ENCODE results near the gene SH3RF3. TPM values are rescaled to one million over a fixed set of nuclear protein-coding genes. Genes with fewer than 3 reads are reported as not detected.

SH3RF3 gene
- total RNA-seq, 1 donor from 2014 or later = 59.5 TPM

GRCh38 chr2:109164739-109165221 is 35.8 kb downstream of the SH3RF3 start:
- peaks cover 4% of the 10 kb centered on the region for H3K36me3 Mint-ChIP-seq (ENCODE audit: low read depth)
- H3K27me3 Mint-ChIP-seq (ENCODE audit: low read depth) = no peaks in the 10 kb centered on the region
- peaks cover 2% of the 10 kb centered on the region for H3K9me3 Mint-ChIP-seq (ENCODE audit: low read depth)
- no peak overlapping the region for H3K4me3 Mint-ChIP-seq (ENCODE audit: unreplicated experiment)
- H3K4me1 Mint-ChIP-seq (ENCODE audit: low read depth) = peaks cover 93% of the 10 kb centered on the region
- no peak for TF ChIP-seq CTCF (IDR thresholded peaks at IDR 0.05)
- DNase-seq (ENCODE audit: low spot score) = no peak
- peak overlapping the region; percentile 81 for H3K27ac Mint-ChIP-seq (ENCODE audit: unreplicated experiment)

GRCh38 chr2:109166811-109167210 is 37.8 kb downstream of the SH3RF3 start:
- H3K27me3 Mint-ChIP-seq (ENCODE audit: low read depth) = no peaks in the 10 kb centered on the region
- H3K9me3 Mint-ChIP-seq (ENCODE audit: low read depth) = peaks cover 2% of the 10 kb centered on the region
- peak overlapping the region; percentile 22 for H3K4me3 Mint-ChIP-seq (ENCODE audit: unreplicated experiment)
- H3K4me1 Mint-ChIP-seq (ENCODE audit: low read depth) = peaks cover 92% of the 10 kb centered on the region
- TF ChIP-seq CTCF (IDR thresholded peaks at IDR 0.05) = no peak
- DNase-seq (ENCODE audit: low spot score) = no peak
- H3K27ac Mint-ChIP-seq (ENCODE audit: unreplicated experiment) = peak overlapping the region; percentile 70
- peaks cover 4% of the 10 kb centered on the region for H3K36me3 Mint-ChIP-seq (ENCODE audit: low read depth)

- Mint-ChIP-seq H3K27ac (ENCODE audit: unreplicated experiment) (peak overlapping the region; percentile 78), H3K4me1 (ENCODE audit: low read depth) (peaks cover 96% of the 10 kb centered on the region), H3K9me3 (ENCODE audit: low read depth) (peaks cover 2% of the 10 kb centered on the region), H3K4me3 (ENCODE audit: unreplicated experiment) (no peak overlapping the region), H3K36me3 (ENCODE audit: low read depth) (peaks cover 4% of the 10 kb centered on the region), H3K27me3 (ENCODE audit: low read depth) (no peaks in the 10 kb centered on the region)
- no peak for DNase-seq (ENCODE audit: low spot score)
- TF ChIP-seq CTCF (IDR thresholded peaks at IDR 0.05) = no peak
Measured at GRCh38 chr2:109168086-109168485, 39.1 kb downstream of the SH3RF3 start.

GRCh38 chr2:109168716-109169115 is 39.7 kb downstream of the SH3RF3 start:
- H3K4me1 Mint-ChIP-seq (ENCODE audit: low read depth) = peaks cover 97% of the 10 kb centered on the region
- no peak overlapping the region for H3K4me3 Mint-ChIP-seq (ENCODE audit: unreplicated experiment)
- TF ChIP-seq CTCF (IDR thresholded peaks at IDR 0.05) = no peak
- DNase-seq (ENCODE audit: low spot score) = no peak
- no peaks in the 10 kb centered on the region for H3K27me3 Mint-ChIP-seq (ENCODE audit: low read depth)
- peak overlapping the region; percentile 78 for H3K27ac Mint-ChIP-seq (ENCODE audit: unreplicated experiment)
- H3K36me3 Mint-ChIP-seq (ENCODE audit: low read depth) = peaks cover 4% of the 10 kb centered on the region
- peaks cover 2% of the 10 kb centered on the region for H3K9me3 Mint-ChIP-seq (ENCODE audit: low read depth)

- Mint-ChIP-seq H3K27ac (ENCODE audit: unreplicated experiment) (peak overlapping the region; percentile 18), H3K27me3 (ENCODE audit: low read depth) (no peaks in the 10 kb centered on the region), H3K4me3 (ENCODE audit: unreplicated experiment) (no peak overlapping the region), H3K9me3 (ENCODE audit: low read depth) (peaks cover 4% of the 10 kb centered on the region), H3K36me3 (ENCODE audit: low read depth) (peaks cover 4% of the 10 kb centered on the region), H3K4me1 (ENCODE audit: low read depth) (peaks cover 97% of the 10 kb centered on the region)
- DNase-seq (ENCODE audit: low spot score) = no peak
- no peak for TF ChIP-seq CTCF (IDR thresholded peaks at IDR 0.05)
Measured at GRCh38 chr2:109170645-109171044, 41.6 kb downstream of the SH3RF3 start.

Measured in chondrocyte (in vitro differentiated cells).